Liver (tissue), 2 donors: ENCODE data around the gene COBL.

Experiments used
- FOXA1 ChIP-seq: IDR thresholded peaks from 2 replicates; pipeline ENCODE4 v1.6.1; 2016; ENCODE audit warnings: antibody characterized with exemption
- TF ChIP-seq, protein P1 (sequence below): fragments of 150-350 bp; IDR thresholded peaks from 2 replicates; pipeline ENCODE4 v1.5.1; 2017; ENCODE audit warnings: improper control_type of control experiment, low read depth, low read length; ENCODE audit not compliant: missing input control
- TF ChIP-seq, protein P2 (sequence below): IDR thresholded peaks from 2 replicates; pipeline ENCODE4 v1.6.1; 2016; ENCODE audit warnings: antibody characterized with exemption
- TF ChIP-seq, protein P3 (sequence below): IDR thresholded peaks from 2 replicates; pipeline ENCODE4 v1.6.1; 2016; ENCODE audit warnings: antibody characterized with exemption
- donor health status: healthy.

DNA sequence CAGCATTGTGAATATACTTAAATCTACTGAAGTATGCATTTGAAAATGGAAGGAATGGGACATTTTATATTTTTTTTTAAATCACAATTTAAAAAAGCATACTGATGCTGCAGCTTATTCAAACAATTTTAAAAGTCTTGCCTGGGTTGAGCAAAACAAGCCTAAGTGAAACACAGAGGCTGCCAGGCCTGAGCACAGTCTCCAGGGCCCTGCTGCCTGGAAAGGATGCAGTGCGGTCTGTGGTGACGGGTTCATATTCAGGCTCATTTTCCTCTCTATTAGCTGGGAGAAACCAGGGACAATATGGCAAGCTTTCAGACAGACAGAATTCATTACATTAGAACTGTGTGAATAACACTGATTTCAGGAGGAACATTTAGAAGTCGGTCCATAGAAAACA lies 251.9 kb downstream of the COBL start:
- TF ChIP-seq, protein P1, sequence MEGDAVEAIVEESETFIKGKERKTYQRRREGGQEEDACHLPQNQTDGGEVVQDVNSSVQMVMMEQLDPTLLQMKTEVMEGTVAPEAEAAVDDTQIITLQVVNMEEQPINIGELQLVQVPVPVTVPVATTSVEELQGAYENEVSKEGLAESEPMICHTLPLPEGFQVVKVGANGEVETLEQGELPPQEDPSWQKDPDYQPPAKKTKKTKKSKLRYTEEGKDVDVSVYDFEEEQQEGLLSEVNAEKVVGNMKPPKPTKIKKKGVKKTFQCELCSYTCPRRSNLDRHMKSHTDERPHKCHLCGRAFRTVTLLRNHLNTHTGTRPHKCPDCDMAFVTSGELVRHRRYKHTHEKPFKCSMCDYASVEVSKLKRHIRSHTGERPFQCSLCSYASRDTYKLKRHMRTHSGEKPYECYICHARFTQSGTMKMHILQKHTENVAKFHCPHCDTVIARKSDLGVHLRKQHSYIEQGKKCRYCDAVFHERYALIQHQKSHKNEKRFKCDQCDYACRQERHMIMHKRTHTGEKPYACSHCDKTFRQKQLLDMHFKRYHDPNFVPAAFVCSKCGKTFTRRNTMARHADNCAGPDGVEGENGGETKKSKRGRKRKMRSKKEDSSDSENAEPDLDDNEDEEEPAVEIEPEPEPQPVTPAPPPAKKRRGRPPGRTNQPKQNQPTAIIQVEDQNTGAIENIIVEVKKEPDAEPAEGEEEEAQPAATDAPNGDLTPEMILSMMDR: no peak
- no peak for TF ChIP-seq FOXA1
- TF ChIP-seq, protein P2, sequence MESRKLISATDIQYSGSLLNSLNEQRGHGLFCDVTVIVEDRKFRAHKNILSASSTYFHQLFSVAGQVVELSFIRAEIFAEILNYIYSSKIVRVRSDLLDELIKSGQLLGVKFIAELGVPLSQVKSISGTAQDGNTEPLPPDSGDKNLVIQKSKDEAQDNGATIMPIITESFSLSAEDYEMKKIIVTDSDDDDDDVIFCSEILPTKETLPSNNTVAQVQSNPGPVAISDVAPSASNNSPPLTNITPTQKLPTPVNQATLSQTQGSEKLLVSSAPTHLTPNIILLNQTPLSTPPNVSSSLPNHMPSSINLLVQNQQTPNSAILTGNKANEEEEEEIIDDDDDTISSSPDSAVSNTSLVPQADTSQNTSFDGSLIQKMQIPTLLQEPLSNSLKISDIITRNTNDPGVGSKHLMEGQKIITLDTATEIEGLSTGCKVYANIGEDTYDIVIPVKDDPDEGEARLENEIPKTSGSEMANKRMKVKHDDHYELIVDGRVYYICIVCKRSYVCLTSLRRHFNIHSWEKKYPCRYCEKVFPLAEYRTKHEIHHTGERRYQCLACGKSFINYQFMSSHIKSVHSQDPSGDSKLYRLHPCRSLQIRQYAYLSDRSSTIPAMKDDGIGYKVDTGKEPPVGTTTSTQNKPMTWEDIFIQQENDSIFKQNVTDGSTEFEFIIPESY: no peak
- TF ChIP-seq, protein P3, sequence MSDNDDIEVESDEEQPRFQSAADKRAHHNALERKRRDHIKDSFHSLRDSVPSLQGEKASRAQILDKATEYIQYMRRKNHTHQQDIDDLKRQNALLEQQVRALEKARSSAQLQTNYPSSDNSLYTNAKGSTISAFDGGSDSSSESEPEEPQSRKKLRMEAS: no peak
